ENCODE data around the gene KCNH5. TPM values are rescaled to one million over a fixed set of nuclear protein-coding genes. Genes with fewer than 3 reads are reported as not detected.

KCNH5 gene
- total RNA-seq, 1 experiment from 2014 or later = 1.4 TPM

DNA sequence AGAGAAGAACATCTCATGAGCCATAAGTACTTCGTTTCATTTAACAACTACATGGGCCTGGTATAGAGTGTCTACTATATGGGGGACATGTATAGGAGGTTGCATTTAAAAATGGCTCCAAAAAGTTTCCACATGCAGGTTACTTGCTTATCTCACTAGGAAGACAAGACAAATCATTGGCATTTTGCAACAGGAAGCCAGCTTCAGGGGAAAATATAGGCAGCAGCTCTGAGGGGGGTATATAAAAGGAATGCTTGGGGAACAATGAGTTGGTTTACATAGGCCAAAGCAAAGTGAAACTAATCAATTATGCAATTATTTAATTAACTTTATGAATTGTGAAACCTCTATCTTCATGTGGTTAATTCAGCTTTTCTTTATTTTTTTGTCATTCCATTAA, 225.3 kb downstream of the KCNH5 start (continued):
- TF ChIP-seq ESRRA (CRISPR knock-in tag; IDR thresholded peaks at IDR 0.05; ENCODE audit: borderline replicate concordance) = no peak
- TF ChIP-seq ZNF138 (CRISPR knock-in tag; conservative IDR thresholded peaks at IDR 0.05) = no peak
- TF ChIP-seq ZNF671 (CRISPR knock-in tag; IDR thresholded peaks at IDR 0.05) = no peak
- no peak for TF ChIP-seq ZMAT4 (CRISPR knock-in tag; IDR thresholded peaks at IDR 0.05)
- no peak for TF ChIP-seq ZNF232 (CRISPR knock-in tag; IDR thresholded peaks at IDR 0.05)
- TF ChIP-seq ZNF532 (CRISPR knock-in tag; IDR thresholded peaks at IDR 0.05; ENCODE audit: borderline replicate concordance) = no peak
- no peak for TF ChIP-seq GRHL2 (CRISPR knock-in tag; IDR thresholded peaks at IDR 0.05; ENCODE audit: insufficient replicate concordance, severe bottlenecking)

- Mint-ChIP-seq H3K27me3 (ENCODE audit: low read depth) (no peaks in the 10 kb centered on the region), H3K36me3 (peaks cover 30% of the 10 kb centered on the region), H3K4me3 (no peak overlapping the region), H3K9me3 (peaks cover 48% of the 10 kb centered on the region), H3K4me1 (no peaks in the 10 kb centered on the region), H3K27ac (no peak overlapping the region)
- TF ChIP-seq NFYB (CRISPR knock-in tag; conservative IDR thresholded peaks at IDR 0.05; ENCODE audit: low read depth) (no peak), GABPB1 (CRISPR knock-in tag; IDR thresholded peaks at IDR 0.05) (no peak), CBFB (CRISPR knock-in tag; IDR thresholded peaks at IDR 0.05; ENCODE audit: low read depth) (no peak), MXD4 (CRISPR knock-in tag; IDR thresholded peaks at IDR 0.05; ENCODE audit: borderline replicate concordance) (no peak), MYBL2 (CRISPR knock-in tag; IDR thresholded peaks at IDR 0.05) (no peak), ZNF232 (CRISPR knock-in tag; IDR thresholded peaks at IDR 0.05) (no peak), NFATC4 (CRISPR knock-in tag; IDR thresholded peaks at IDR 0.05) (no peak), STAT6 (CRISPR knock-in tag; conservative IDR thresholded peaks at IDR 0.05; ENCODE audit: low read depth) (no peak), ATF1 (CRISPR knock-in tag; IDR thresholded peaks at IDR 0.05) (no peak), ZNF671 (CRISPR knock-in tag; IDR thresholded peaks at IDR 0.05) (no peak), IRF1 (CRISPR knock-in tag; IDR thresholded peaks at IDR 0.05) (no peak), TP53 (CRISPR knock-in tag; IDR thresholded peaks at IDR 0.05) (no peak)
- TF ChIP-seq, protein P1, sequence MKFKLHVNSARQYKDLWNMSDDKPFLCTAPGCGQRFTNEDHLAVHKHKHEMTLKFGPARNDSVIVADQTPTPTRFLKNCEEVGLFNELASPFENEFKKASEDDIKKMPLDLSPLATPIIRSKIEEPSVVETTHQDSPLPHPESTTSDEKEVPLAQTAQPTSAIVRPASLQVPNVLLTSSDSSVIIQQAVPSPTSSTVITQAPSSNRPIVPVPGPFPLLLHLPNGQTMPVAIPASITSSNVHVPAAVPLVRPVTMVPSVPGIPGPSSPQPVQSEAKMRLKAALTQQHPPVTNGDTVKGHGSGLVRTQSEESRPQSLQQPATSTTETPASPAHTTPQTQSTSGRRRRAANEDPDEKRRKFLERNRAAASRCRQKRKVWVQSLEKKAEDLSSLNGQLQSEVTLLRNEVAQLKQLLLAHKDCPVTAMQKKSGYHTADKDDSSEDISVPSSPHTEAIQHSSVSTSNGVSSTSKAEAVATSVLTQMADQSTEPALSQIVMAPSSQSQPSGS (CRISPR knock-in tag; IDR thresholded peaks at IDR 0.05; ENCODE audit: borderline replicate concordance, low read depth) = no peak
- ChIA-PET POLR2A (no interaction called here), CTCF (no interaction called here)
- DNase-seq (ENCODE audit: low spot score) (no peak), ATAC-seq (no peak)
Measured at GRCh38 chr14:62807636-62808035, 237.6 kb downstream of the KCNH5 start.
